ENCODE results near the gene MANBA.

Gene MANBA

GRCh38 chr4:102786279-102786678, 25.5 kb upstream of the MANBA start:
- no peaks in the 10 kb centered on the region for H3K27me3 Mint-ChIP-seq
- ATAC-seq (replicated peaks; ENCODE audit: extremely low read depth, poor library complexity, severe bottlenecking) (no peak), DNase-seq (ENCODE audit: low spot score in 2 of 2) (no peak)
- H3K36me3 Mint-ChIP-seq (ENCODE audit: insufficient read depth) = peaks cover 8% of the 10 kb centered on the region
- H3K27ac Mint-ChIP-seq (ENCODE audit: low read depth) = no peak overlapping the region
- H3K4me3 Mint-ChIP-seq = no peak overlapping the region
- H3K9me3 Mint-ChIP-seq = no peaks in the 10 kb centered on the region
- peaks cover 20% of the 10 kb centered on the region for H3K4me1 Mint-ChIP-seq

DNA sequence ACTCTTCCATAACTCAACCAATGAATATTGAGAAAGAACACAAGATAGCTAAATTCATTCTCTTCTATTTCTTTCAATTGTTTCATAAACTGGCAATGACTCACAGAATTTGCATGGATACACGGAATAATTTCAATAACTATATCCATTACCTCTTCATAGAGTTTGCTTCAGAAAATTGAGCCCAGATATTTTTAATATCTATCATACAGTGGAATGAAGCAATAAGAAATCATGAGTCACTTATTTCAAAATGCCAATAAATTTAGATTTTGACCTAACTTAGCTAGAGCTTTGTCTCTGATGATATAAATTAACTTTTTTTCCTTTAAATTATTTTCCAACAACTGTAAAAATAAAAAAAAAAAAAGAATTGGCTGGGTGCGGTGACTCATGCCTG, 22.2 kb upstream of the MANBA start:
- no peaks in the 10 kb centered on the region for H3K9me3 Mint-ChIP-seq
- H3K27ac Mint-ChIP-seq (ENCODE audit: low read depth) = no peak overlapping the region
- H3K27me3 Mint-ChIP-seq = peaks cover 9% of the 10 kb centered on the region
- no peak for ATAC-seq (replicated peaks; ENCODE audit: extremely low read depth, poor library complexity, severe bottlenecking)
- peaks cover 6% of the 10 kb centered on the region for H3K4me1 Mint-ChIP-seq
- H3K36me3 Mint-ChIP-seq (ENCODE audit: insufficient read depth) = peaks cover 4% of the 10 kb centered on the region
- H3K4me3 Mint-ChIP-seq = no peak overlapping the region
- DNase-seq (ENCODE audit: low spot score in 2 of 2) = no peak

GRCh38 chr4:102781570-102781969, 20.8 kb upstream of the MANBA start:
- peaks cover 1% of the 10 kb centered on the region for H3K36me3 Mint-ChIP-seq (ENCODE audit: insufficient read depth)
- H3K4me1 Mint-ChIP-seq = peaks cover 6% of the 10 kb centered on the region
- DNase-seq (ENCODE audit: low spot score in 2 of 2) = no peak
- H3K9me3 Mint-ChIP-seq = no peaks in the 10 kb centered on the region
- H3K27me3 Mint-ChIP-seq = peaks cover 10% of the 10 kb centered on the region
- H3K4me3 Mint-ChIP-seq = no peak overlapping the region
- no peak for ATAC-seq (replicated peaks; ENCODE audit: extremely low read depth, poor library complexity, severe bottlenecking)
- H3K27ac Mint-ChIP-seq (ENCODE audit: low read depth) = no peak overlapping the region

- no peak for ATAC-seq (replicated peaks; ENCODE audit: extremely low read depth, poor library complexity, severe bottlenecking)
- H3K36me3 Mint-ChIP-seq (ENCODE audit: insufficient read depth) = no peaks in the 10 kb centered on the region
- no peaks in the 10 kb centered on the region for H3K9me3 Mint-ChIP-seq
- peaks cover 10% of the 10 kb centered on the region for H3K27me3 Mint-ChIP-seq
- H3K27ac Mint-ChIP-seq (ENCODE audit: low read depth) = no peak overlapping the region
- DNase-seq (ENCODE audit: low spot score in 2 of 2) = no peak
- H3K4me1 Mint-ChIP-seq = no peaks in the 10 kb centered on the region
- no peak overlapping the region for H3K4me3 Mint-ChIP-seq
Measured at GRCh38 chr4:102780476-102781144, 19.8 kb upstream of the MANBA start.

DNA sequence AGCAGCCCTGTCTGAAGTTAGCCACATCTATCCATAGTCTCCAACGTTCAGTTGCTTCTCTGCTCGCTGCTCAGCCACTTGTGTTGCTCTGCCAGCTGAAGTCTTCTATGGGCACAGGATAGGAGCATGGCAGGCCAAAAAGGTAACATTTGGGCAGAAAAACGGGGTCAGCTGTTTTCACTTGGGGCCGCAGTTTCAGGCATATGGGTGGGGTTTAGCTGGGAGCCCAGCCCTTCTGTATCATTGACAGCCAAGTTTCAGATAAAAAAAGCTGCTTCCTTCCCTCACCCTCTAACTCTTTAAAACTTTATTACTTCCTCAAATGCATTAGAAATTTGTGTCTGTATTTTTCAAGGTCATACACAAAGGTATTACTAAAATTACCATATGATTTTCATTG, 18.4 kb upstream of the MANBA start:
- ATAC-seq (replicated peaks; ENCODE audit: extremely low read depth, poor library complexity, severe bottlenecking) = no peak
- Mint-ChIP-seq H3K4me3 (no peak overlapping the region), H3K36me3 (ENCODE audit: insufficient read depth) (no peaks in the 10 kb centered on the region), H3K4me1 (no peaks in the 10 kb centered on the region), H3K27me3 (peaks cover 10% of the 10 kb centered on the region), H3K27ac (ENCODE audit: low read depth) (no peak overlapping the region), H3K9me3 (no peaks in the 10 kb centered on the region)
- DNase-seq (ENCODE audit: low spot score in 2 of 2) = no peak

GRCh38 chr4:102778720-102779119, 18.0 kb upstream of the MANBA start:
- H3K4me1 Mint-ChIP-seq = no peaks in the 10 kb centered on the region
- no peaks in the 10 kb centered on the region for H3K9me3 Mint-ChIP-seq
- no peaks in the 10 kb centered on the region for H3K36me3 Mint-ChIP-seq (ENCODE audit: insufficient read depth)
- ATAC-seq (replicated peaks; ENCODE audit: extremely low read depth, poor library complexity, severe bottlenecking) (no peak), DNase-seq (ENCODE audit: low spot score in 2 of 2) (no peak)
- peaks cover 10% of the 10 kb centered on the region for H3K27me3 Mint-ChIP-seq
- H3K4me3 Mint-ChIP-seq = no peak overlapping the region
- H3K27ac Mint-ChIP-seq (ENCODE audit: low read depth) = no peak overlapping the region

- no peak for ATAC-seq (replicated peaks; ENCODE audit: extremely low read depth, poor library complexity, severe bottlenecking)
Measured at GRCh38 chr4:102775805-102776204, 15.0 kb upstream of the MANBA start.

GRCh38 chr4:102774254-102774653, 13.5 kb upstream of the MANBA start:
- no peak overlapping the region for H3K27ac Mint-ChIP-seq (ENCODE audit: low read depth)
- ATAC-seq (replicated peaks; ENCODE audit: extremely low read depth, poor library complexity, severe bottlenecking) (no peak), DNase-seq (ENCODE audit: low spot score in 2 of 2) (no peak)
- no peaks in the 10 kb centered on the region for H3K9me3 Mint-ChIP-seq
- H3K27me3 Mint-ChIP-seq = peaks cover 10% of the 10 kb centered on the region
- H3K36me3 Mint-ChIP-seq (ENCODE audit: insufficient read depth) = no peaks in the 10 kb centered on the region
- no peaks in the 10 kb centered on the region for H3K4me1 Mint-ChIP-seq
- no peak overlapping the region for H3K4me3 Mint-ChIP-seq

More at GRCh38 chr4:102775805-102776204, 15.0 kb upstream of the MANBA start:
- DNase-seq (ENCODE audit: low spot score in 2 of 2) = no peak
- H3K27me3 Mint-ChIP-seq = peaks cover 10% of the 10 kb centered on the region
- no peak overlapping the region for H3K4me3 Mint-ChIP-seq
- H3K9me3 Mint-ChIP-seq = no peaks in the 10 kb centered on the region
- H3K4me1 Mint-ChIP-seq = no peaks in the 10 kb centered on the region
- no peaks in the 10 kb centered on the region for H3K36me3 Mint-ChIP-seq (ENCODE audit: insufficient read depth)
- no peak overlapping the region for H3K27ac Mint-ChIP-seq (ENCODE audit: low read depth)

GRCh38 chr4:102772738-102773340, 12.1 kb upstream of the MANBA start:
- ATAC-seq (replicated peaks; ENCODE audit: extremely low read depth, poor library complexity, severe bottlenecking) (no peak), DNase-seq (ENCODE audit: low spot score in 2 of 2) (no peak)
- H3K36me3 Mint-ChIP-seq (ENCODE audit: insufficient read depth) = no peaks in the 10 kb centered on the region
- no peaks in the 10 kb centered on the region for H3K27me3 Mint-ChIP-seq
- no peaks in the 10 kb centered on the region for H3K9me3 Mint-ChIP-seq
- H3K4me3 Mint-ChIP-seq = no peak overlapping the region
- H3K4me1 Mint-ChIP-seq = no peaks in the 10 kb centered on the region
- no peak overlapping the region for H3K27ac Mint-ChIP-seq (ENCODE audit: low read depth)

- ATAC-seq (replicated peaks; ENCODE audit: extremely low read depth, poor library complexity, severe bottlenecking) (no peak), DNase-seq (ENCODE audit: low spot score in 2 of 2) (no peak)
- H3K4me1 Mint-ChIP-seq = peaks cover 14% of the 10 kb centered on the region
- H3K9me3 Mint-ChIP-seq = no peaks in the 10 kb centered on the region
- H3K36me3 Mint-ChIP-seq (ENCODE audit: insufficient read depth) = peaks cover 9% of the 10 kb centered on the region
- no peak overlapping the region for H3K27ac Mint-ChIP-seq (ENCODE audit: low read depth)
- peaks cover 19% of the 10 kb centered on the region for H3K27me3 Mint-ChIP-seq
- H3K4me3 Mint-ChIP-seq = no peak overlapping the region
Measured at GRCh38 chr4:102764901-102765300, 4.1 kb upstream of the MANBA start.

DNA sequence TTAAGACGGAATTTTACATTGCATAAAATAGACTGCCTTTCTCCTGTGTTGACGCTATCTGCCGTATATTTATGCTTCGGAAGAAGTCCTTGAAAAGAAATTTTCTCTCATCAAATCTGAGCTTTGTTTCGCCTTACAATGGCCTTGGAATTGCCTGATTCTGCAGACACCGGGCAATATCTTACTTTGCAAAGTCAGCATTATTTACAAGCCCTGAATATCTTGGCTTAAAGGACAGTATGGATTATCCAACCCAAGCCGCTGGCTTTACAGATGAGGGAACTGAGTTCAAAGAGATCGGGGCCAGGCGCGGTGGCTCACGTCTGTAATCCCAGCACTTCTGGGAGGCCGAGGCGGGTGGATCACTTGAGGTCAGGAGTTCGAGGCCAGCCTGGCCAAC, 1.1 kb upstream of the MANBA start:
- Mint-ChIP-seq H3K9me3 (no peaks in the 10 kb centered on the region), H3K36me3 (ENCODE audit: insufficient read depth) (peaks cover 13% of the 10 kb centered on the region), H3K4me1 (peaks cover 40% of the 10 kb centered on the region), H3K27ac (ENCODE audit: low read depth) (no peak overlapping the region), H3K27me3 (peaks cover 19% of the 10 kb centered on the region), H3K4me3 (peak overlapping the region; percentile 88)
- no peak for ATAC-seq (replicated peaks; ENCODE audit: extremely low read depth, poor library complexity, severe bottlenecking)
- no peak for DNase-seq (ENCODE audit: low spot score in 2 of 2)

- ATAC-seq (replicated peaks; ENCODE audit: extremely low read depth, poor library complexity, severe bottlenecking) = peak; percentile 17
- no peaks in the 10 kb centered on the region for H3K9me3 Mint-ChIP-seq
- no peak for DNase-seq (ENCODE audit: low spot score in 2 of 2)
- no peak overlapping the region for H3K27ac Mint-ChIP-seq (ENCODE audit: low read depth)
- peaks cover 40% of the 10 kb centered on the region for H3K4me1 Mint-ChIP-seq
- peak overlapping the region; percentile 88 for H3K4me3 Mint-ChIP-seq
- H3K36me3 Mint-ChIP-seq (ENCODE audit: insufficient read depth) = peaks cover 13% of the 10 kb centered on the region
- H3K27me3 Mint-ChIP-seq = peaks cover 19% of the 10 kb centered on the region
Measured at GRCh38 chr4:102761296-102761701, 531 bp upstream of the MANBA start.

DNA sequence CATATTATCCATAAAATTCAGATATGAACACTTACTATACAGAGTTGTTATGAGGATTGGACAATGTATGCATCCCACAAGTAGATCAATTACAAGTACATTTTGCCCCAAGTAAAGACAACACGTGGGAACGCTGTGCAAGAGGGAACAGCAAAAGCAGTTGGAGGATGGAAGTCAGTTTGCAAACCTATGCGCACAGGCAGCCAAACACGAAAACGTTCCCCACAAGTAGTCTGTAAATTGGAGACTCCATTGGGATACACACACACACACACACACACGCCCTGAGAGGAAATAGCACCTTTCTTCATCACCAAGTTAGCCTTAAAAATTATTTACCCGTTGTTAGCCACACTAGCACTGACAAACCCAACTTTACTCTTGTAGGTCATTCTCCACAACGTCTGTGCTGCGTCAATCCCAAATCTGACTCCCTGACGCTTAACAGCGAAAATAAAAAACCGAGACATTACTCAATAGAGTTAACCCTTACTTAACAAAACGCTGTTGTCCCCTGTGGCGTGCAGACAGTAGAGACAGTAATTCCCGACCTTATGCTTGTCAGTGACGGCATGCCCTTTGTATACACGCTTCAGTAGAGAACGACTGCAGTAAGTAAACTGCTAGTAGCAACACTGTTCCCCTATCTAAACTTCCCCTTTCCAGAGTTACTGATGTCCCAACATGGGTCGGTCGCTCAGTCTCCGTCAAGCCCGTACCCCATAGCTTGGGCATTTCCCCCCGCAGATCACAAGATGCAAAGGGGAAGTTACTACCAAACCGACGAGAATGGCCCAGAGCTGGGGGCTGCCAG, 730 bp downstream of the MANBA start:
- H3K27ac Mint-ChIP-seq (ENCODE audit: low read depth) = peak overlapping the region; percentile 77
- peak in 1 of 2 donors; percentile 43 for DNase-seq (ENCODE audit: low spot score in 2 of 2)
- peak; percentile 50 for ATAC-seq (replicated peaks; ENCODE audit: extremely low read depth, poor library complexity, severe bottlenecking)

More for the DNA sequence above, 730 bp downstream of the MANBA start:
- Mint-ChIP-seq H3K4me3 (peak overlapping the region; percentile 88), H3K4me1 (peaks cover 40% of the 10 kb centered on the region), H3K36me3 (ENCODE audit: insufficient read depth) (peaks cover 13% of the 10 kb centered on the region), H3K27me3 (peaks cover 8% of the 10 kb centered on the region), H3K9me3 (no peaks in the 10 kb centered on the region)
